Measurements from ENCODE around the gene FBLIM1.
"Not testable (repeated sequence)": the region's sequence is repeated elsewhere in the genome, so short reads cannot be mapped to it uniquely, and the experiment has no call there.

Gene FBLIM1

DNA sequence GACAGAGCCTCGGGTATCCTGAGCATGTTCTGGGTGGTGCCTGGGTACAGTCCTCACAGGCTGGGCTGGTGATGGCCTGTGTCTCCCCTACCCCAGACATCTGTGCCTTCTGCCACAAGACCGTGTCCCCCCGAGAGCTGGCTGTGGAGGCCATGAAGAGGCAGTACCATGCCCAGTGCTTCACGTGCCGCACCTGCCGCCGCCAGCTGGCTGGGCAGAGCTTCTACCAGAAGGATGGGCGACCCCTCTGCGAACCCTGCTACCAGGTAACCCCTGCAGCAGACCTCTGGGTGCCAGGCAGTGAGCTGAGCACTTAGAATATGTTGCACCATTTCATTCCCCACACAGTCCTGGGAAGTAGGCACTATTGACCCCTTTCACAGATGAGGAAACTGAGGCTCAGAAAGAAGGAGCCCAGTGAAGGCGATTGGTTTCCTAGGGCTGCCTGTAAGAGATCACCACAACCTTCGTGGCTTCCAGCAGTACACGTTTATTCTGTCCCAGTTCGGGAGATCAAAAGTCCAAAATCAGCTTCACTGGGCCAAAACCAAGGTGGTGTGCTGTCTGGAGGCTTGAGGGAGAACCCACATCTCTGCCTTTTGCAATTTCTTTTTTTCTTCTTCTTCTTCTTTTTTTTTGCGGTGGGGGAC, 11.8 kb downstream of the FBLIM1 start:
- DNase-seq: no peak

DNA sequence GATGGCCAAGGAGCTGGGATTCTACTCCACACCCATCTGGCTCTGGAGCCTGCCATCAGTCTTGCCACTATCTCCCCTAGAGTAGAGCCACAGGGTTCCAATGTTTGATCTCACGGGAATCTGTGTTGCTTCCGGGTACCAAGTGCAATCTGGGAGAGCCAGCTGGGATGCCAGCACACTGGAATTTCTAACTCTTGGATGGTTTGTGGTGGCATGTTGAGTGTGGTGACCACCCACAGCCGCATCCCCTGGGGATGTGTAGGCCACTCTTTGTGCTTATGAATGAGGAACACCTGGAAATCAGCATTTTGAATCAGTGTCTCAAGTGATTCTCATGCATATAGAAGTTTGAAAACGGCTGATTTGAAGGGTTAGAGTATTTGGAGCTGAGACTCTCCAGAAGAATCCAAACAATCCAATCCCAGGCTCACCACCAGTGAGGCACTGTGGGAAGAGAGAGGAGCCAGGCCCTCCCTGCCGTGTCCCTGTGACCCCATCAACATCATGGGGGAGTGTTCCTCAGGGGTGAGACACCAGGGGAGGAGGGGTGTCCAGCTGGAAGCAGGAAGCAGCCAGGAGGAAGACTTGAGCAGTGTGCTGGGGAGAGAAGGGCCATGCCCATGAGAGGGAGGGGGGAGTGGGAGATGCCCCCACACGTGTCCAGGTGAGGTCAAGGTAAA, 13.4 kb downstream of the FBLIM1 start:
- no peak for DNase-seq

DNA sequence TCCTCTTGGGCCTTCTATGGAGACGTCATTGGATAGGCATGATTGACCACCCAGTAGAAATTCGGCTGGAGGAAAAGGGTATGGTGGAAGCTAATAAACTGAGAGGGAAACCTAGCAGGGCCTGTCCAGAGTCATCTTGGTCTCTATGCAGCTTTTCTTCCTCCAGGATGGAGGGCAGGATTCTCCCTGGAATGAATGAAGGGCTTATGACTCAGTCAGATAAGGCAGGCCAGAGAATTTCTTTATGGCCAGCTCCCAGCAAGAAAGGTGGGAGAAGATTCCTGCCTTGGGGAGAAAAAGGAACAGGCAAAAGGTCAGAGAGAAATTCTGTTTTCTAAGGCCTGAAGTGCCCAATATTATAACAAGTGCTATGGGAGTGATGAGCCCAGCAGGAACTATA, 17.1 kb downstream of the FBLIM1 start:
- no peak for DNase-seq

DNA sequence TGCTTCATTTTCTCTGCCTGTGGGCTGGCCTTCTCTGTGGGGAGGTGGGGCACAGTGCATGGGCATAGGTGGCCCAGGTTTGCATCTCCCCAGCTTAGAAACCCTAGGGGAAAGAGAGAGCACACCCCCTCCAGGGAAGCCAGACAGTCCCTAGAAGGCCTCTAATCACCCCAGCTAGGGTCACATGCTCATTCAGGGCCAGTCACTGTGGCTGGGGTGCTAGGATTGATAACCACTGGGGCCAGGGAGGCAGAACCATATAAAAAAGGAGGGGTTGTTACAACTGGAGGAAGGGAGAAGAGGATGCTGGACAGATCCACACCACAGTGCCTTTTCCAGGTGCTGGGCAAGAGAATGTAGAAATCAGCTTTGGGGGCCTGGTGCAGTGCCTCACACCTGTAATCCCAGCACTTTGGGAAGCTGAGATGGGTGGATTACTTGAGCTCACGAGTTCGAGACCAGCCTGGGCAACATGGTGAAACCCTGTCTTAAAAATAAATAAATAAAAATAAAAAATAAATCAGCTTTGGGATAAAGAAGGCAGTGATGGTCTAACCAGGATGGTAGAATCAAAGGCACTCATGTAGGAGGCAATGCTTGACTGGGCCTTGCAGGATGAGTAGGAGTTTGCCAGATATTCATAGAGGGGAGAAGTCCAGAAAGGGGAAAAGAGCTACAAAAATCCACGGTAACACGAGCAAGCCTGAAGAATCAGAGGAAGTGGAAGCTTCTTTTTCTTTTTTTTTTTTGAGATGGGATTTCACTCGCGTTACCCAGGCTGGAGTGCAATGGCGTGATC, 19.5 kb downstream of the FBLIM1 start:
- no peak for DNase-seq

DNA sequence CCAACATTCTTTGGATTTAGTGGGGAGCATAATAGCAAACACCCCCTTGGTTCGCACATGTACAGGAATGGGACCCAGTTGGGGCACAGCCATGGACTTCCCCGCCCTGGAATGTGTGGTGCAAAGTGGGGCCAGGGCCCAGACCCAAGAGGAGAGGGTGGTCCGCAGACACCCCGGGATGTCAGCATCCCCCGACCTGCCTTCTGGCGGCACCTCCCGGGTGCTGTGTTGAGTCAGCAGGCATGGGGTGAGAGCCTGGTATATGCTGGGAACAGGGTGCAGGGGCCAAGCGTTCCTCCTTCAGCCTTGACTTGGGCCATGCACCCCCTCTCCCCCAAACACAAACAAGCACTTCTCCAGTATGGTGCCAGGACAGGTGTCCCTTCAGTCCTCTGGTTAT, 27.1 kb downstream of the FBLIM1 start:
- no peak for DNase-seq

DNA sequence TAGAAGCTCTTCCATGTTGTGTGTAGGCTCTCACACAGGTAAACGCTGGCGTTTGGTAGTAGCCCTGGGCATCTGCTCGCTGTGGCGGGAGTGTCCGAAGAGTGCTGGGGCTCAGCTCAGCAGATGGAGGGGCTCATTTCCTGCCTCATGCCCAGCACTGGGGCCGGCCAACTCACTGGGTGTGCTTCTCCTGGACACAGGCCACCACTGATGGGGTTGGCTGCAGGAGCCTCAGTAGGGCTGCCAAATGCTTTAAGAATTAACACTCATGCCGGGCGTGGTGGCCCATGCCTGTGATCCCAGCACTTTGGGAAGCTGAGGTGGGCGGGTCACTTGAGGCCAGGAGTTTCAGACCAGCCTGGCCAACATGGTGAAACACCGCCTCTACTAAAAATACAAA, 28.0 kb downstream of the FBLIM1 start:
- no peak for DNase-seq

DNA sequence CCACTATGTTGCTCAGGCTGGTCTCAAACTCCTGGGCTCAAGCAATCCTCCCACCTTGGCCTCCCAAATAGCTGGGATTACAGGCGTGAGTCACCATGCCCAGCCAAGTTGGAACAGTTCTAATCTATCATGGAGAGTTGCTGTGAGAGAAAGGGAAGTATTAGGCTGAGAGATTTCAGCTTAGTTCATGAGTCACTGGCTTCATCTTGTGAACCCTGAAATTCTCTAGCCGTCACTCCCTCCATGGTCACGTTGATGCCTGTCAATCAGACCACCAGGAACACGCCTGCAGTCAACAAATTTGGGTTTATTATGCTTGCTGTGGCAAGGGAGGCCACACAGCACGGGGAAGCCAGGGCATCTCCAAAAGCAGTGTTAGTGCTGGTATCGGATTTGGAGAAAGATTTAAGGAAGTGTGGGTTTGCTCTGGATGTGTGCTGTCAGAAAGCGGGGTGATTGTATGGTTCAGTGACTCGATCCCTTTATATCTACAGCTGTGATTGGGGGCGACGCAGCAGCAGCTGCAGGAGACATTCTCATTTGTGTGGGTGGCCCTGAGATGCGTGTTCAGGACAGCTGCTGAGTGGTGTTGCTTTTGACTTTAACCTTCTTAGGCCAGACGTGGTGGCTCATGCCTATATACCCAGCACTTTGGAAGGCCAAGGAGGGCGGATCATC, 30.2 kb downstream of the FBLIM1 start:
- no peak for DNase-seq

DNA sequence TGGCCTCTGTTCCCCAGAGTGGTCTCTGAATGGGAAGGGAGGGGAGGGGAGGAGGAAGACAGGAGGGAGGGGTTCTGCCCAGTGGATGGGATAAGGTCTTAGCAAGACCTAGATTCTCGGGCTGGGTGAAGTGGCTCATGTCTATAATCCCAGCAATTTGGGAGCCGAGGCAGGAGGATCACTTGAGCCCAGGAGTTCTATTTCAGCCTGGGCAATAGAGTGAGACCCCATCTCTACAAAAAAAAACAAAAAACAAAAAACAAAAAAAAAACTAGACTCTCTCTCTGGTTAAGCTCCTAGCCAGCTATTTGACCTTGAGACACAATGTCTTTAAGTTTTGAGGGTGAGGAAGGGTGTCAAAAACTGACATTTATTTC, 37.5 kb downstream of the FBLIM1 start:
- no peak for DNase-seq

DNA sequence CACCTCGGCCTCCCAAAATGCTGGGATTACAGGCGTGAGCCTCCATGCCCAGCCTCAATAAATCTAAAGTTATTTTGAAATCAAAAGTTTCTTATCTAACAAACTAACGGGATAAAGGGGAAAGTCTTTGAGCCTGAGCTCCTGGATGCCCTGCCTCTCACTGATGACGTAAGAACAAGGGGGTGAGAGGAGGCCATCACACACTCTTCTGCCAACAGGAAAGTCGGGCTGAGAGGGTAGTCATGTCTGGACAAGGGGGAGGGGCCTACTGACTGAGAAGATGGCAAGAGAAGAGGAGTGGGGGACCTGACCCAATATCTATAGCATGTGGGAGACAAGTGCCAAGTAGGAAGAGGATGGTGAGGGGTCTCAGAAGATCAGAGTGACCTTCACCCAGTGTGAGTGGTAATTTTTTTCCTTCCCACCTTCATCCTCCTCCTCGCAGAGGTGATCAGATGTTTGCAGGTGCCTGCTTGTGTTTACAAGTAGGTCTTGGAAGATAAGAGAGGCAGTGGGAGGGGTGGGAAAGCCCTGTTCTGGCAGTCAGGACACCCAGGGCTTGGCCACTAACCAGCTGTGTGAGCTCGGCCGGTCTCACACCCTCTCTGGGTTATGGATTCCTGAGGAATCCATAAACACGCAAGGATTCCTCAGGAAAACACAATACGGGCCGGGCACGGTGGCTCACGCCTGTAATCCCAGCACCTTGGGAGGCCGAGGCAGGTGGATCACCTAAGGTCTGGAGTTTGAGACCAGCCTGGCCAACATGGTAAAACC, 39.2 kb downstream of the FBLIM1 start:
- DNase-seq: no peak

DNA sequence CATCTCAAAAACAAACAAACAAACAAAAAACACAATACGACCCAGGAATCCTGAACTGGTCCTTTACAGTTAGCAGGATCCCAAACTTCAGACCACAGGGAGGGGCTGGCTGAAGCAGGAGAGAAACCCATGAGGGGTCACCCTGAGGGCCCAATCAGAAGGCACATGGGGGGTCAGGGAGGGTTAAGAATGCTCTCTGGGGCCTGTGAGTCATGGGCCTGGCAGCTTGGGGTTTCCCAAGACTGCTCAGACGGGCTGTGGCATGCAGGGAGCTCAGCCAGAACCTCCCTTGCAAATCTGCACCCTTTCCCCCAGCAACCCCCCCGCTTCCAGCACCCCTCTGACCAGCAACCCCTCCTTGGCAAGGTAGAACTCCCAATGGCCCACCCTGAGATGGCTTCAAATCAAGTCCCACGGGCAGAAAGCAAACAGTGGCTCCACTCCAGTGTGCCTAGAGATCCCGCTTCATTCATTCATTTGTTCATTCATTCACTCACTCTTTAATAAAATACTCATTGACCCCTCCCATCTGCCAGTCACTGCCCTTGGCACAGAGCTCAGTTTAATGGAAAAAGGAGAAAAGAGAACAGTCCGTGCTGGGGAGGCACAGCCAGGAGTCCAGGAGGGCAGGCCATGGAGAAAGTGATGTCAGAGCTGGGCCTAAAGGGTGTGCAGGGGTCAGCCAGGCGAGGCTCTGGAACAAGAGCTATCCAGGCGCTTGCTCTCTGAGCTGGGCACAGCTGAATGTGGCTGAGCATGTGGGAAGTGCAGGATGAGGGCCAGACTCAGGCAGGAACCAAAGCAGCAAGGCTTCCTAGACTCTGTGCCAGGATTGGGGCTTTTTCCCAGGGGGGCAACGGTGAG, 40.6 kb downstream of the FBLIM1 start:
- no peak for DNase-seq

DNA sequence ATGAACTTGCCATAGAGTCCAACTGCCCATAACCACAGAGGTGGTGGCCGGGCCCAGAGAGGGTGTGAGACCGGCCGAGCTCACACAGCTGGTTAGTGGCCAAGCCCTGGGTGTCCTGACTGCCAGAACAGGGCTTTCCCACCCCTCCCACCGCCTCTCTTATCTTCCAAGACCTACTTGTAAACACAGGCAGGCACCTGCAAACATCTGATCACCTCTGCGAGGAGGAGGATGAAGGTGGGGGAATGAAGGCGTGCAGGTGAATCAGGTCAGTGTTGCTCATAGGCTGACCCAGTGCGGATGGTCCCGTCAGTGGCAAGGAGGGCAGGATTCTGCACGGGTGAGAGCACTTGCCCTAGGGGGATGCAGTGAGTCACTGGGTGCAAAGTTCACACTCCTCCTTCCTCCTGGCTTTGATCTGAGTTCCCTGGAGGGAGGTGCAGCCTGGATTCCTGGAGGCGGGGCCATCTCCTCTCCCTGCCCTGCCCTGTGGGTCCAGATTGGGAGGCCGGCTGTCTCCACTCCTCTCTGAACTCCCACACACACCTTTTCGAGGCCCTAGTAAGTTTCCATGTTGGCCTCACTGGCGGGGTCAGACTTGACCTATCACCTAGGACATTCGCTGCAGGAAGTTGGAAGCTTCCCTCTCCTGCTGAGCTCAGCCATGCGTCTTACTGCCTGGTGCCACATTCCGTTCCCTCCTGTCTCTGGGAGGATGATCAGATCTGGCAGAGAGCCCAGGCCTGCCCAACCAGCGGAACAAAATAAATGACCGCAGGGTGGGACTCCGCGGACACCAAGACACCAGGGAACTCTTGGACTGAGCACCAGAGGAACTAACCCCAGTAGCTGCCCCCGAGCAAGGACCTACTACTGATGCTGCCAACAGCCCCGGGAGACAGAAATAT, 41.6 kb downstream of the FBLIM1 start:
- DNase-seq: no peak

DNA sequence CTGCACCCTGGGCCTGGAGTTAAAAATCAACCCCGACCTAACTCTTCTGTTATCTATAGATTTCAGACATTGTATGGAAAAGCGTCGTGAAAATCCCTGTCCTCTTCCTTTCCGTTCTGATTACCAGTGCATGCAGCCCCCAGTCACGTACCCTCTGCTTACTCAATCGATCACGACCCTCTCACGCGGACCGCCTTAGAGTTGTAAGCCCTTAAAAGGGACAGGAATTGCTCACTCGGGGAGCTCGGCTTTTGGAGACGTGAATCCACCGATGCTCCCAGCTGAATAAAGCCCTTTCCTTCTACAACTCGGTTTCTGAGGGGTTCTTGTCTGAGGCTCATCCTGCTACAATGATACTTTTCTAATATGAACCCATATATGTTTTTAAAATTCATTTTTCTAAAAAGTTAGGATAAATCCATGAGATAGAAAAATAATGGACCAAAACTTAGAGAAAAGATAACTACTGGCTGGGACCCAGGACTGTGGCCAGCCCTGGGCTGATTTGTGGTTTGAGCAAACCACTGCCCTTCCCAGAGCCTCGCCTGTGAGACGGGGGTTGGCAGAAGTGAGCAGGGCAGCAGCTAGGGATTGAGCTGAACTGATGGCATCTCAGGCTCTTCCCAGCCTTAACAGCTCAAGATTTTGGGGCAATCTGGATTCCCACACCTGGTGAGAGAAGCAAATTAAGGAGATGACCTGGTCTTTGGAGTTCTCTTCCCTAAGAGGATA, 43.8 kb downstream of the FBLIM1 start:
- no peak for DNase-seq

DNA sequence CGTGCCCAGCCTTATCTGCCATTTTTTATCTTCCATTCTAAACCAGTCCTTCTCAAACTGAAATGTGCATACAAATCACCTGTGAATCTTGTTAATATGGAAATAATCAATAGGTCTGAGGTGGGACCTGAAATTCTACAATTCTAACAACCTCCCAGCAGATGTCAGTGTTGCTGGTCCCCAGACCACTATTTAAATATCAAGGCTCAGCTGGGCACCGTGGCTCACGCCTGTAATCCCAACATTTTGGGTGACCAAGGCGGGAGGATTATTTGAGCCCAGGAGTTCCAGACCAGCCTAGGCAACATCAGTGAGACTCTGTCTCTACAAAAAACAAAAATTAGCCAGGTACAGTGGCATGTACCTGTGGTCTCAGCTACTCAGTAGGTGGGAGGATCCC, 44.8 kb downstream of the FBLIM1 start:
- no peak for DNase-seq

DNA sequence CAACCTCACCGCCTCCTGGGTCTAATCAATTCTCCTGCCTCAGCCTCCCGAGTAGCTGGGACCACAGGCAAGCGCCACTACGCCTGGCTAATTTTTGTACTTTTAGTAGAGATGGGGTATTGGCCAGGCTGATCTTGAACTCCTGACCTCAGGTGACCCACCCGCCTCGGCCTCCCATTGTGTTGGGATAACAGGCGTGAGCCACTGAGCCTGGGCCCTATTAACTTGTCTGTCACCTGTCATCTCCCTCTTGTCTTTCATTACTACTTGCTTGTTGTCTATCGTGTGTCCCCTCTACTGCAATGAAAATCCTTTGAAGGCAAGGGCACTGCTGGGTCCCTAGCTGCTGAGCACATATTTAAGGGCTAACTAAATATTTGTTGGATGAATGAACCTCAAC, 45.5 kb downstream of the FBLIM1 start:
- no peak for DNase-seq

DNA sequence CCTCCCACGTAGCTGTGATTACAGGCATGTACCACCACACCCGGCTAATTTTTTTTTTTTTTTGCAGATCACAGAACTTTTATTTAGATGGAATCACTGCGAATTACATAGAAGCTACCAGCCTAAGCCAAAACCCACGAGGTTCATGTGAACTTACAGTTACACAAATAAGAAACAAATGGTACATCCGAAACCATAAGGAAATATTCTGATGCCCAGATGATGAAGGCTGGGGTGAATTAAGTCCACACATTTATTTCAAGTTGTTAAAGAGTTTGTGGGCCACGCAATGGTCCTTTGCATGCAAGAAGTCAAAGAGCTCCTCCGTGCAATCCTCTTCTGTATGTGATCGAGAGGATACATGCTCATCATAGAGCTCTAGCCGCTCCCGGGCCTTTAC, 48.5 kb downstream of the FBLIM1 start:
- DNase-seq: no peak

DNA sequence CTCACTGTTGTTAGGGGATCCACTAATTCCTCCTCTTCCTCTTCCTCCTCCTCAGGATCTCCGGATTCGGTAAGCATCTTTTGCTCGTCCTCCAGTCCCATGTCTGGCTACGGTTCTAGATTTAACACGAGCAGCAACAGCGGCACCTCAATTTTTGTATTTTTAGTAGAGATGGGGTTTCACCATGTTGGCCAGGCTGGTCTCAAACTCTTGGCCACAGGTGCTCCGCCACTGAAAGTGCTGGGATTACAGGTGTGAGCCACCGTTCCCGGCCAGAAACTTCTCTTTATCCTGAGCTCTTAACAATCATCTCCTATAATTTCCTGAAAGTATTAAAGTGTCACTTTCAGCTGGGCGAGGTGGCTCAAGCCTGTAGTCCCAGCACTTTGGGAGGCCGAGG, 49.0 kb downstream of the FBLIM1 start, which contains the start of gene UQCRHL:
UQCRHL (minus strand) TSS at position 101 of the 400 bp plus-strand sequence; CDS start at position 101, 0 bp downstream.
- not testable (repeated sequence) for DNase-seq

DNA sequence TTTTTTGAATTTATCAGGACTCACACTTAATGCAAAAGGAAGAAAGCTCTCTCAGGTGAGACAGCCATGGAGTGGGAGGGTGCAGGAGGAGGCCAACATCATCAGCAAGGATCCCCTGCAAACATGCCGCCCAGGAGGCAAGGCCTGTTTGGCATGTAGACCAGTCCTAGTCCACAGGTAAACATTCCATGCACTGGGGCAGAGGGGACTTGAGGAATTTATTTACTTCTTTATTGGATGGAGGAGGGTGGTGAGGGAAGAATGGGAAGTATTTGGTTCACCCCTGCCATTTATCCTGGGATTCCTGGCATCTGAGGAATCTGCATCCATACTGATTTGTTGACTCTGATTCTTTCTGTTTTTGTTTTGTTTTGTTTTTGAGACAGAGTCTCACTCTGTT, 50.4 kb downstream of the FBLIM1 start:
- DNase-seq: no peak

DNA sequence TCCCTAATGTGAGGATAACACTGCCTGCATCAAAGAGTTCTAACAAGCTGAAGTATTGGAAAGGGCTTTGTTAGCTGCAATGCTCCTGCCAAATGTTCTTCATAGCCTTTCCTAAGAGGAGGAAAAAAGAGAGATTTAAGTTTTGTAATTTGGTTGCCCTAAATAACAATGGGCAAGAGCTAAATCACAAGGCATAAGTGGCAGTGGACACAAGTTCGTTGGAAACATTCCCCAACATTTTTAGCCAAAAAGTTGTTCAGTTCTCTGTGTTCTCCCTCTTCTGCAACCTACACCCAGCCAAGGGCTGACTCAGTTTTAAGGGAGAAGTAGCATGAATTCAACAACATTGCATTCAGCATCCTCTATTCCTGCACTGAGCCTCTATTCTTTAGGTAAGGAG, 51.5 kb downstream of the FBLIM1 start:
- DNase-seq: no peak

DNA sequence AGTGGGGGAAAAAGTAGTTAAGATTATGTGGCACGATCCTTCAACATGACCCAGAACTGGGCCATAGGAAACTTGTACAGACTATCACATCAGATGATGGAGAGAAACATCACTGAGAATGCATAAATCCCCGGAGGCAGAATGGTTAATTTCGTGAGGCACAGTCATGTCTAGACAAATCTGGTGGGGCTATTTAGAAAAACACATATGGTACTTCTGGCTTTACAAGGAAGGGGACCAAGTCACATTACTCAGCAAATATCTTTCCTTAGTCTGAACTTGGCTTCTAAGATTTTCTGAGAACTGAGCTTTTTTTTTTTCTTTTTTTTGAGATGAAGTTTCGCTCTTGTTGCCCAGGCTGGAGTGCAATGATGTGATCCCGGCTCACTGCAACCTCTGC, 58.1 kb downstream of the FBLIM1 start:
- DNase-seq: no peak

DNA sequence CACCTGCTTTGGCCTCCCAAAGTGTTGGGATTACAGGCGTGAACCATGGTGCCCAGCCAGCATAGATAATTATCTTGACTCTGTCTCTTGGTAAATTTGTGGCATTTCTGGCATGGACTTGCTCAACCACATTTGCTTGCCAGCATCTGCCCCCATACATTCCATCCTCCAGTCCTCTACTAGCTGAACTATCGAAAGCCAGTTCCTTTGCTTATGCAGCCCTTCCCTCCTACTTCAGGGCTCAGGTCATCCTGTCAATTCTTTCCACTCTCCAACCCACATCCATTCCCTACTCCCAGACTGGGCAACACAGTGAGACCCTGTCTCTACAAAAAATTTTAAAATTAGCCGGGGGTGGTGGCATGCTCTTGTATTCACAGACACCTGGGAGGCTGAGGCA, 61.9 kb downstream of the FBLIM1 start:
- DNase-seq: no peak
